A549 (cell line): ENCODE results near the gene CALM1.

Experiments
- CEBPB ChIP-seq, 2 experiments: fragments of >200 bp in 1 of 2; sonication (Bioruptor Twin) in 1 of 2; formaldehyde crosslinking in 1 of 2; IDR thresholded peaks; 2 replicates each; pipeline ENCODE4 v1.6.1; 2012 to 2016
- CHD4 ChIP-seq: fragments of 200-600 bp; sonication (generic); IDR thresholded peaks from 2 replicates; pipeline ENCODE4 v1.6.1; 2016; ENCODE audit warnings: antibody characterized with exemption, mild to moderate bottlenecking, borderline replicate concordance
- EP300 ChIP-seq, 2 experiments: fragments of >200 bp; sonication (Bioruptor Twin); formaldehyde crosslinking; IDR thresholded peaks; 2 replicates in 1 of 2; 3 replicates in 1 of 2; pipeline ENCODE4 v1.6.1; 2016 to 2017
- POLR2A ChIP-seq: IDR thresholded peaks from 2 replicates; pipeline ENCODE4 v1.6.1; 2012; ENCODE audit warnings: mild to moderate bottlenecking, low read length
- RAD21 ChIP-seq, 2 experiments: fragments of >200 bp in 1 of 2; sonication (Bioruptor Twin) in 1 of 2; formaldehyde crosslinking in 1 of 2; IDR thresholded peaks in 1 of 2; conservative IDR thresholded peaks in 1 of 2; 2 replicates in 1 of 2; 3 replicates in 1 of 2; pipeline ENCODE4 v1.6.1; 2012 to 2018; ENCODE audit warnings: inconsistent platforms in 1 of 2
- RCOR1 ChIP-seq: fragments of 150-350 bp; IDR thresholded peaks from 2 replicates; pipeline ENCODE4 v1.6.1; 2014; ENCODE audit warnings: antibody characterized with exemption, low read length, low read depth
- RFX5 ChIP-seq: fragments of 450-650 bp; IDR thresholded peaks from 2 replicates; pipeline ENCODE4 v1.7.1; 2014; ENCODE audit warnings: antibody characterized with exemption, mild to moderate bottlenecking, moderate library complexity
- TF ChIP-seq, protein P1 (sequence below): fragments of >200 bp; sonication (Bioruptor Twin); formaldehyde crosslinking; IDR thresholded peaks from 3 replicates; pipeline ENCODE4 v1.5.1; 2016

DNA sequence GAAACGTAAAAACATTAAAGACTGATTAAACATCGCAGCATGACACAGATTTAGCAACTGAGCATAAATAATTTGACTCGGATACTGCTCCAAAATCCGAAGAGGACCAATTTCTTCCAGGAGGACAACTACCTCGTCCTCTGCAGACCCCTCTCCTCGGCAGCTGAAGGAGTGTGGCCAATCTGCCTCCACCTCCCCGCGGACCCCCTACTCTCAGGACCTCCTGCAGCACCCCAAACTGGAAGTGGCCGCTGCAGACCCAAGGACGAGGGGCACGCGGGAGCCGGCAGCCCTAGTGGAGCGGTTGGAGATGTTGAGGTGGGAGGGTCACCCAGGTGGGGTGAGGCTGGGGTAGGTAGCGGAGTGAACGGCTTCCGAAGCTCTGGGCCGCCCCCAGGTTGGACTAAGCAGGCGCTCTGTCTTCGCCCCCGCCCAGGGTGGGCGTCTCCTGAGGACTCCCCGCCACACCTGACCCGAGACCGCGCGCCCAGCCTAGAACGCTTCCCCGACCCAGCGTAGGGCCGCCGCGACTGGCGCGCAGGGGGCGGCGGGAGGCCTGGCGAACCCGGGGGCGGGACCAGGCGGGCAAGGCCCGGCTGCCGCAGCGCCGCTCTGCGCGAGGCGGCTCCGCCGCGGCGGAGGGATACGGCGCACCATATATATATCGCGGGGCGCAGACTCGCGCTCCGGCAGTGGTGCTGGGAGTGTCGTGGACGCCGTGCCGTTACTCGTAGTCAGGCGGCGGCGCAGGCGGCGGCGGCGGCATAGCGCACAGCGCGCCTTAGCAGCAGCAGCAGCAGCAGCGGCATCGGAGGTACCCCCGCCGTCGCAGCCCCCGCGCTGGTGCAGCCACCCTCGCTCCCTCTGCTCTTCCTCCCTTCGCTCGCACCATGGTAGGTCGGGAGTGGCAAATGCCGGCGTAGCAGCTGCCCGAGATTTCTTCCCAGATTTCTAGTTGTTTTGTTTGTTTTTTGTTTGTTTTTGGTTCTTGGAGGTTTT is at the start of gene CALM1:
- peak; percentile 100 for TF ChIP-seq POLR2A
- 0 out of 2 replicates have a peak, but pooled peaks have one; percentile 29 for TF ChIP-seq RFX5
- TF ChIP-seq RCOR1: no peak
- no peak for TF ChIP-seq CHD4
- TF ChIP-seq, protein P1, sequence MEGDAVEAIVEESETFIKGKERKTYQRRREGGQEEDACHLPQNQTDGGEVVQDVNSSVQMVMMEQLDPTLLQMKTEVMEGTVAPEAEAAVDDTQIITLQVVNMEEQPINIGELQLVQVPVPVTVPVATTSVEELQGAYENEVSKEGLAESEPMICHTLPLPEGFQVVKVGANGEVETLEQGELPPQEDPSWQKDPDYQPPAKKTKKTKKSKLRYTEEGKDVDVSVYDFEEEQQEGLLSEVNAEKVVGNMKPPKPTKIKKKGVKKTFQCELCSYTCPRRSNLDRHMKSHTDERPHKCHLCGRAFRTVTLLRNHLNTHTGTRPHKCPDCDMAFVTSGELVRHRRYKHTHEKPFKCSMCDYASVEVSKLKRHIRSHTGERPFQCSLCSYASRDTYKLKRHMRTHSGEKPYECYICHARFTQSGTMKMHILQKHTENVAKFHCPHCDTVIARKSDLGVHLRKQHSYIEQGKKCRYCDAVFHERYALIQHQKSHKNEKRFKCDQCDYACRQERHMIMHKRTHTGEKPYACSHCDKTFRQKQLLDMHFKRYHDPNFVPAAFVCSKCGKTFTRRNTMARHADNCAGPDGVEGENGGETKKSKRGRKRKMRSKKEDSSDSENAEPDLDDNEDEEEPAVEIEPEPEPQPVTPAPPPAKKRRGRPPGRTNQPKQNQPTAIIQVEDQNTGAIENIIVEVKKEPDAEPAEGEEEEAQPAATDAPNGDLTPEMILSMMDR: no peak
- no peak for TF ChIP-seq CEBPB (IDR thresholded peaks at IDR 0.05)
- TF ChIP-seq EP300 (IDR thresholded peaks at IDR 0.05): 0 out of 5 replicates have a peak, but pooled peaks of 1 of the 2 experiments have one; percentile 39
- no peak; a peak in 1 of 5 replicates for TF ChIP-seq RAD21 (conservative IDR thresholded peaks at IDR 0.05 in 1 of 2, IDR thresholded peaks at IDR 0.05 in 1 of 2)
